IMR-90 (cell line): ENCODE results near the gene RIMS4. TPM values are rescaled to one million over a fixed set of nuclear protein-coding genes. Genes with fewer than 3 reads are reported as not detected.

Experiments
- ATAC-seq: fragments of 200-7000 bp; cut with Tn5 transposase; 2 replicates; pipeline ENCODE4 v1.9.1; 2020; ENCODE audit warnings: low read depth, mild to moderate bottlenecking, moderate library complexity
- BruUV-seq: library from RNA; stranded (reverse); fragments of 400-500 nt; replicated peaks from 2 replicates; lab custom pipeline; 2021; lab: Mats Ljungman, UMichigan
- CTCF ChIA-PET: fragments of 300-600 bp; formaldehyde crosslinking; extraction: SDS; loops from one replicate; lab custom pipeline; 2021; ENCODE audit warnings: antibody characterized with exemption; lab: Yijun Ruan, JAX
- POLR2A ChIA-PET: fragments of 300-600 bp; sonication (Branson Sonifier 250); formaldehyde crosslinking; loops from one replicate; lab custom pipeline; 2022; ENCODE audit warnings: antibody characterized with exemption; ENCODE audit not compliant: unreplicated experiment; lab: Charles Lee
- DNase-seq: peaks from one replicate; pipeline ENCODE4 v3.0.0; 2013
- H2AFZ ChIP-seq: replicated peaks from 2 replicates; pipeline ENCODE3; 2013; ENCODE audit warnings: low read length, mild to moderate bottlenecking; ENCODE audit not compliant: poor library complexity
- H2AK5ac ChIP-seq: 2 replicates; pipeline ENCODE4 v1.6.1; 2013; ENCODE audit warnings: low read depth, low read length, inconsistent platforms
- H2AK9ac ChIP-seq: replicated peaks from 2 replicates; pipeline ENCODE3; 2013; ENCODE audit warnings: mild to moderate bottlenecking, low read depth, low read length, moderate library complexity; ENCODE audit not compliant: poor library complexity
- H2BK120ac ChIP-seq: 2 replicates; pipeline ENCODE4 v1.6.1; 2013; ENCODE audit warnings: low read depth, low read length, inconsistent platforms
- H2BK15ac ChIP-seq: 3 replicates; pipeline ENCODE4 v1.6.1; 2013; ENCODE audit warnings: low read depth, low read length, inconsistent platforms
- H2BK20ac ChIP-seq: 2 replicates; pipeline ENCODE4 v1.6.1; 2013; ENCODE audit warnings: low read depth, mild to moderate bottlenecking, inconsistent platforms, low read length, moderate library complexity
- H2BK5ac ChIP-seq: 2 replicates; pipeline ENCODE4 v1.6.1; 2013; ENCODE audit warnings: mild to moderate bottlenecking, low read depth, low read length, inconsistent platforms; ENCODE audit not compliant: poor library complexity, severe bottlenecking
- H3K14ac ChIP-seq: replicated peaks from 2 replicates; pipeline ENCODE4 v1.6.1; 2013; ENCODE audit warnings: low read depth, low read length, inconsistent platforms
- H3K18ac ChIP-seq: 2 replicates; pipeline ENCODE4 v1.6.1; 2013; ENCODE audit warnings: low read depth, low read length, control low read depth
- H3K23ac ChIP-seq: 2 replicates; pipeline ENCODE4 v1.6.1; 2013; ENCODE audit warnings: low read depth, low read length, inconsistent platforms
- H3K27ac ChIP-seq: 2 replicates; pipeline ENCODE4 v1.5.1; 2013; ENCODE audit warnings: mild to moderate bottlenecking, control low read depth, low read length; ENCODE audit not compliant: insufficient read depth
- H3K27me3 ChIP-seq: 2 replicates; pipeline ENCODE4 v1.6.1; 2013; ENCODE audit warnings: low read length; ENCODE audit not compliant: control insufficient read depth, insufficient read depth
- H3K36me3 ChIP-seq: 2 replicates; pipeline ENCODE4 v1.6.1; 2013; ENCODE audit warnings: low read length, mixed read lengths; ENCODE audit not compliant: control insufficient read depth, insufficient read depth
- H3K4ac ChIP-seq: 2 replicates; pipeline ENCODE4 v1.6.1; 2013; ENCODE audit warnings: low read depth, low read length, inconsistent platforms
- H3K4me1 ChIP-seq: 2 replicates; pipeline ENCODE4 v1.6.1; 2013; ENCODE audit warnings: low read length, mixed read lengths; ENCODE audit not compliant: control insufficient read depth, insufficient read depth
- H3K4me2 ChIP-seq: 2 replicates; pipeline ENCODE4 v1.6.1; 2013; ENCODE audit warnings: low read depth, mild to moderate bottlenecking, control low read depth, low read length, moderate library complexity
- H3K4me3 ChIP-seq: 2 replicates; pipeline ENCODE4 v1.5.1; 2013; ENCODE audit warnings: low read depth, mild to moderate bottlenecking, control low read depth, low read length, moderate library complexity; ENCODE audit not compliant: insufficient read depth
- H3K56ac ChIP-seq: 2 replicates; pipeline ENCODE4 v1.6.1; 2013; ENCODE audit warnings: low read length, inconsistent platforms; ENCODE audit not compliant: insufficient read depth; ENCODE audit errors: extremely low read depth
- H3K79me1 ChIP-seq, 2 experiments: 2 replicates each; pipeline ENCODE4 v1.6.1; 2013; ENCODE audit warnings: low read length in 2 of 2, inconsistent platforms in 1 of 2, low read depth in 1 of 2
- H3K9ac ChIP-seq: 2 replicates; pipeline ENCODE4 v1.6.1; 2013; ENCODE audit warnings: low read depth, low read length, control low read depth
- H3K9me1 ChIP-seq: 2 replicates; pipeline ENCODE4 v1.6.1; 2013; ENCODE audit warnings: low read length, inconsistent platforms; ENCODE audit not compliant: insufficient read depth
- H3K9me3 ChIP-seq: 2 replicates; pipeline ENCODE4 v1.6.1; 2013; ENCODE audit warnings: low read length; ENCODE audit not compliant: control insufficient read depth, insufficient read depth
- H4K20me1 ChIP-seq: 2 replicates; pipeline ENCODE4 v1.6.1; 2013; ENCODE audit warnings: low read length, inconsistent platforms; ENCODE audit not compliant: insufficient read depth
- H4K5ac ChIP-seq: 2 replicates; pipeline ENCODE4 v1.6.1; 2013; ENCODE audit warnings: mild to moderate bottlenecking, low read depth, low read length, control low read depth
- H4K8ac ChIP-seq, 2 experiments: 2 replicates each; pipeline ENCODE4 v1.6.1; 2013; ENCODE audit warnings: low read depth in 2 of 2, low read length in 2 of 2, control low read depth in 1 of 2, inconsistent platforms in 1 of 2
- H4K91ac ChIP-seq: 2 replicates; pipeline ENCODE4 v1.6.1; 2013; ENCODE audit warnings: low read depth, low read length, inconsistent platforms; ENCODE audit not compliant: insufficient read depth
- BHLHE40 ChIP-seq: fragments of 150-350 bp; IDR thresholded peaks from 2 replicates; pipeline ENCODE4 v1.6.1; 2016; ENCODE audit warnings: mild to moderate bottlenecking, low read depth, low read length
- CEBPB ChIP-seq: IDR thresholded peaks from 2 replicates; pipeline ENCODE4 v1.6.1; 2012; ENCODE audit warnings: low read depth, low read length, improper control_type of control experiment
- CHD1 ChIP-seq: IDR thresholded peaks from 2 replicates; pipeline ENCODE4 v1.6.1; 2012; ENCODE audit warnings: low read depth, low read length, improper control_type of control experiment
- ELK1 ChIP-seq: fragments of 150-350 bp; IDR thresholded peaks from 2 replicates; pipeline ENCODE4 v1.6.1; 2016; ENCODE audit warnings: low read depth, mild to moderate bottlenecking, low read length, moderate library complexity, borderline replicate concordance
- FOS ChIP-seq: fragments of 150-350 bp; IDR thresholded peaks from 2 replicates; pipeline ENCODE4 v1.6.1; 2016; ENCODE audit warnings: low read depth, low read length
- MAZ ChIP-seq: IDR thresholded peaks from 2 replicates; pipeline ENCODE4 v1.6.1; 2012; ENCODE audit warnings: low read depth, mild to moderate bottlenecking, low read length, improper control_type of control experiment, moderate library complexity, borderline replicate concordance
- MXI1 ChIP-seq: IDR thresholded peaks from 2 replicates; pipeline ENCODE4 v1.6.1; 2012; ENCODE audit warnings: low read depth, mild to moderate bottlenecking, low read length, moderate library complexity, borderline replicate concordance
- NFE2L2 ChIP-seq: fragments of 150-350 bp; IDR thresholded peaks from 2 replicates; pipeline ENCODE4 v1.6.1; 2016; ENCODE audit warnings: low read depth, mild to moderate bottlenecking, low read length
- POLR2A ChIP-seq: IDR thresholded peaks from 2 replicates; pipeline ENCODE4 v1.6.1; 2012; ENCODE audit warnings: mild to moderate bottlenecking, low read depth, low read length
- RAD21 ChIP-seq: IDR thresholded peaks from 2 replicates; pipeline ENCODE4 v1.6.1; 2012; ENCODE audit warnings: low read length, improper control_type of control experiment
- RCOR1 ChIP-seq: IDR thresholded peaks from 2 replicates; pipeline ENCODE4 v1.6.1; 2012; ENCODE audit warnings: mild to moderate bottlenecking, low read length, improper control_type of control experiment; ENCODE audit not compliant: insufficient replicate concordance
- RFX5 ChIP-seq: IDR thresholded peaks from 2 replicates; pipeline ENCODE4 v1.8.0; 2012; ENCODE audit warnings: low read depth, mild to moderate bottlenecking, low read length, moderate library complexity
- SMC3 ChIP-seq: fragments of 150-350 bp; IDR thresholded peaks from 2 replicates; pipeline ENCODE4 v1.6.1; 2016; ENCODE audit warnings: low read depth, mild to moderate bottlenecking, antibody characterized with exemption, low read length, moderate library complexity
- WGBS, 2 experiments: methylation state at CpG; one replicate each; pipeline versions ENCODE4 v1.1.5 to v1.1.7; 2013; ENCODE audit warnings: missing lambda C conversion rate in 2 of 2; ENCODE audit not compliant: insufficient read length in 1 of 2; ENCODE audit errors: extremely low coverage in 2 of 2; 5-methylcytosine and 5-hydroxymethylcytosine counted together
- dilution Hi-C: fragments of 300-500 bp; cut with HindIII; formaldehyde crosslinking; loops from one replicate; pipeline ENCODE4 v1.14.3; 2018; ENCODE audit warnings: low sequenced_read_pairs; ENCODE audit not compliant: unreplicated experiment
- in situ Hi-C: fragments of 300-500 bp; cut with MboI; formaldehyde crosslinking; loops from 3 replicates; pipeline ENCODE4 v1.14.3; 2019; ENCODE audit warnings: low sequenced_read_pairs, inconsistent platforms, mixed read lengths
- intact Hi-C: fragments of 100-400 bp; cut with micrococcal nuclease; formaldehyde crosslinking; loops from 2 replicates; pipeline ENCODE4 v1.10.0; 2022
- polyA plus RNA-seq, 3 experiments: library from polyadenylated mRNA; depleted of rRNA; stranded (reverse); fragments of >200 nt; gene quantifications; 2 replicates each; pipeline ENCODE4 v1.2.3, GENCODE V29; 2012; ENCODE audit warnings: low replicate concordance in 1 of 3
- total RNA-seq: library from RNA; depleted of rRNA; stranded (reverse); fragments of >200 nt; gene quantifications from 2 replicates; pipeline ENCODE4 v1.2.3, GENCODE V29; 2012
- TF ChIP-seq, protein P1 (sequence below): conservative IDR thresholded peaks from 2 replicates; pipeline ENCODE4 v1.5.1; 2012; ENCODE audit warnings: mild to moderate bottlenecking, low read depth, low read length, improper control_type of control experiment
- TF ChIP-seq, protein P2 (sequence below): fragments of 150-350 bp; IDR thresholded peaks from 2 replicates; pipeline ENCODE4 v1.6.1; 2017; ENCODE audit warnings: mild to moderate bottlenecking, antibody characterized with exemption, low read length, low read depth

Gene RIMS4
- total and polyA plus RNA-seq, 2 of the 4 experiments (the other 2 are of a cell fraction), result not detected

DNA sequence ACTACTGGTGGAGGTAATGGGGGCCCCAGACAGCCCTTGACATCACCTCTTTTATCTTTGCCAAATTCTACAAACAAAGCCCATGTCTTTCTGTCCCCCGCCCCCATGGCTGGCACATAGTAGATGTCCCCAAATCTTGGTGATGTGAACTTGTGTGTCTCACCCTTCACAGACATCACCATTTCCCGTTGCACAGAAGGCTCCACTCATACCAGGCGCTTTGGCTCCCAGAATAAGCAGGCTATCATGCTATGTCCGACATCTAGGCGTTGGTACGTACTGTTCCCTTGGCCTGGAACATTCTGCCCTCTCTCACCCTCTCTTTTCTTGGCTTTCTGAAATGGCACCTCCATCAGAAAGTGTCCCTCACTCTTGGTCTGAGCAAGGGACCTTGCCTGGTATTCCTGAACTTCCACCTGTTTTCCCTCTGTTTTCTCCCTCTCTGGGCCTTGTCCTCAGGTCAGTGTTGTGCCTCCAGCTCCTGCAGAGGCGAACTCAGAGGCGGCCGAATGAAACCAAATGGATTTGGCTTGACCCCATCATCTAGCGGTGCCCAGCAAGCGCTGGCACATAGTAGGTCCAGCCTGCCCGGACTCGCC lies 96.1 kb downstream of the RIMS4 start:
- WGBS, 2 experiments, result 67% methylated on average over 8 of the region's 13 CpGs; no CpG with 5 or more reads in 1 of the 2 experiments
- H2AK9ac ChIP-seq, result no peak overlapping the region
- no peaks in the 10 kb centered on the region; the same call in 1 of the 2 replicates for H4K20me1 ChIP-seq
- no peaks in the 10 kb centered on the region for H3K79me1 ChIP-seq
- dilution Hi-C loops, result no loop called here
- peaks cover 19% of the 10 kb centered on the region for H3K4me1 ChIP-seq
- BruUV-seq, result no TSS peak
- H3K9me3 ChIP-seq, result no peaks in the 10 kb centered on the region
- peak overlapping the region; percentile 20; the same call in 1 of the 2 replicates for H3K4ac ChIP-seq
- peak overlapping the region; percentile 2; the same call in 1 of the 2 replicates for H4K5ac ChIP-seq
- H3K56ac ChIP-seq, result no peak overlapping the region
- H3K4me2 ChIP-seq, result no peak overlapping the region
- H3K18ac ChIP-seq, result peak overlapping the region; percentile 22; the same call in 1 of the 2 replicates
- H3K36me3 ChIP-seq, result no peaks in the 10 kb centered on the region
- ChIA-PET POLR2A (no interaction called here), CTCF (no interaction called here)
- H2AFZ ChIP-seq, result peak overlapping the region; percentile 64
- peak overlapping the region; percentile 30; the same call in 1 of the 2 replicates for H2BK120ac ChIP-seq
- in situ Hi-C loops, result no loop called here
- H2BK5ac ChIP-seq, result no peak overlapping the region
- intact Hi-C loops, result no loop called here
- H4K8ac ChIP-seq, result no peak overlapping the region
- peak overlapping the region; percentile 32; the same call in 1 of the 2 replicates for H4K91ac ChIP-seq
- DNase-seq, result no peak
- no peak overlapping the region for H3K27ac ChIP-seq
- H3K9me1 ChIP-seq, result peaks cover 5% of the 10 kb centered on the region; the same call in 1 of the 2 replicates
- 0 out of 2 replicates have a peak overlapping the region, but pooled peaks have one; percentile 64 for H2BK20ac ChIP-seq
- H2AK5ac ChIP-seq, result peak overlapping the region; percentile 74
- no peak overlapping the region for H3K14ac ChIP-seq
- no peak overlapping the region for H3K4me3 ChIP-seq
- no peak overlapping the region; the same call in 1 of the 2 replicates for H3K23ac ChIP-seq
- peak overlapping the region; percentile 62; the same call in 2 of the 3 replicates for H2BK15ac ChIP-seq
- peak; percentile 21 for ATAC-seq
- no peak overlapping the region for H3K9ac ChIP-seq
- peaks cover 21% of the 10 kb centered on the region for H3K27me3 ChIP-seq
- TF ChIP-seq CHD1 (no peak), RFX5 (no peak), NFE2L2 (no peak), MXI1 (no peak), CEBPB (no peak), BHLHE40 (no peak), RCOR1 (no peak), POLR2A (no peak), FOS (no peak), MAZ (no peak), SMC3 (no peak), RAD21 (no peak), ELK1 (no peak)
- TF ChIP-seq, protein P1, sequence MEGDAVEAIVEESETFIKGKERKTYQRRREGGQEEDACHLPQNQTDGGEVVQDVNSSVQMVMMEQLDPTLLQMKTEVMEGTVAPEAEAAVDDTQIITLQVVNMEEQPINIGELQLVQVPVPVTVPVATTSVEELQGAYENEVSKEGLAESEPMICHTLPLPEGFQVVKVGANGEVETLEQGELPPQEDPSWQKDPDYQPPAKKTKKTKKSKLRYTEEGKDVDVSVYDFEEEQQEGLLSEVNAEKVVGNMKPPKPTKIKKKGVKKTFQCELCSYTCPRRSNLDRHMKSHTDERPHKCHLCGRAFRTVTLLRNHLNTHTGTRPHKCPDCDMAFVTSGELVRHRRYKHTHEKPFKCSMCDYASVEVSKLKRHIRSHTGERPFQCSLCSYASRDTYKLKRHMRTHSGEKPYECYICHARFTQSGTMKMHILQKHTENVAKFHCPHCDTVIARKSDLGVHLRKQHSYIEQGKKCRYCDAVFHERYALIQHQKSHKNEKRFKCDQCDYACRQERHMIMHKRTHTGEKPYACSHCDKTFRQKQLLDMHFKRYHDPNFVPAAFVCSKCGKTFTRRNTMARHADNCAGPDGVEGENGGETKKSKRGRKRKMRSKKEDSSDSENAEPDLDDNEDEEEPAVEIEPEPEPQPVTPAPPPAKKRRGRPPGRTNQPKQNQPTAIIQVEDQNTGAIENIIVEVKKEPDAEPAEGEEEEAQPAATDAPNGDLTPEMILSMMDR, result no peak
- TF ChIP-seq, protein P2, sequence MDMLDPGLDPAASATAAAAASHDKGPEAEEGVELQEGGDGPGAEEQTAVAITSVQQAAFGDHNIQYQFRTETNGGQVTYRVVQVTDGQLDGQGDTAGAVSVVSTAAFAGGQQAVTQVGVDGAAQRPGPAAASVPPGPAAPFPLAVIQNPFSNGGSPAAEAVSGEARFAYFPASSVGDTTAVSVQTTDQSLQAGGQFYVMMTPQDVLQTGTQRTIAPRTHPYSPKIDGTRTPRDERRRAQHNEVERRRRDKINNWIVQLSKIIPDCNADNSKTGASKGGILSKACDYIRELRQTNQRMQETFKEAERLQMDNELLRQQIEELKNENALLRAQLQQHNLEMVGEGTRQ, result no peak
